ENCODE data around the gene MAP2K6. TPM values are rescaled to one million over a fixed set of nuclear protein-coding genes. Genes with fewer than 3 reads are reported as not detected.

Gene MAP2K6
- total RNA-seq, 1 donor from 2014 or later: 30.5 TPM

DNA sequence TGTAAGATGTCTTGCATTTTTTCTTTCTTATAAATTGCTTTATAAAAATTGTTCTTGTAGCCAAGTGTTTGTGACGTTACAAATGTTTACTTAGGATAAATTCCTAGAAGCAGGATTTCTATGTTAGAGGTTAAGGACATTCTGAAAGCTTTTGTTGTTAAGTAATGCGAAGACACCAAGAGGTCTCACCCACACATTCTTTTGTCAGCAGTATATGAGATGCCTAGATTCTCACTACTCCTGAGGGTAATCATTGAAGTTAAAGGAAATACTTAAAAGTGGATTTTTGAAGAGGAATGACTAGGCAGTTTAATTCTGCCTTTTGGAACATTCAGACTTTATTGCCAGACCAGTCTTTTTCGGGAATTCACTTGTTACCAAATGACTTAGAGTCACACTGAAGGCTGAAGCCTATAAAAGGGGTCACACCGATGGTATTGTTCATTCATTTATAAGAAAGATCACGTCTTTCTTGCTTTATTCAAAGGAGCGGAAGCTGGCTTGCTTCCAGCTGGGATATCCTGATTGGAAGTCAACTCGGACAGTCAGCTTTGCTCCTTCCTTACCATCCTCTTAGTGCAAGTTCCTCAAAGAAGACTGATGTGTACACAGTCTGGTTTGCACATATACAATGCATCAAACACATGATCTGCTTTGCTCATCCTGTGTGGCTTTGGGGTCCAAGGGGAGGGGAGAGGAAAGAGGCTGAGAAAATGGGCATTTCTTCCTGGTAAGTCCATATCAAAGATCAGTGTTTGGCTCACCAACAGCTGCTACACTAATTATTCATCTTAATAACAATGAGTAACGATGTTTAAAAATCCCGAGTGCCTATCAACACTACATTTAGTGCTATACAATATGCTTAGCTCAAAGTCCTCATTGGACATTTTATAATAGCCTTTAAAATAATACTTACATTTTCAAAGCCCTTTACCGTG lies 160.0 kb downstream of the MAP2K6 start:
- no peak for DNase-seq (ENCODE audit: low spot score)
- Mint-ChIP-seq H3K27ac (ENCODE audit: unreplicated experiment) (peak overlapping the region; percentile 87), H3K4me1 (ENCODE audit: unreplicated experiment) (peaks cover 27% of the 10 kb centered on the region), H3K9me3 (ENCODE audit: unreplicated experiment) (no peaks in the 10 kb centered on the region), H3K4me3 (ENCODE audit: unreplicated experiment) (no peak overlapping the region), H3K36me3 (ENCODE audit: low read depth, unreplicated experiment) (no peaks in the 10 kb centered on the region), H3K27me3 (ENCODE audit: unreplicated experiment) (no peaks in the 10 kb centered on the region)
- TF ChIP-seq, protein P1, sequence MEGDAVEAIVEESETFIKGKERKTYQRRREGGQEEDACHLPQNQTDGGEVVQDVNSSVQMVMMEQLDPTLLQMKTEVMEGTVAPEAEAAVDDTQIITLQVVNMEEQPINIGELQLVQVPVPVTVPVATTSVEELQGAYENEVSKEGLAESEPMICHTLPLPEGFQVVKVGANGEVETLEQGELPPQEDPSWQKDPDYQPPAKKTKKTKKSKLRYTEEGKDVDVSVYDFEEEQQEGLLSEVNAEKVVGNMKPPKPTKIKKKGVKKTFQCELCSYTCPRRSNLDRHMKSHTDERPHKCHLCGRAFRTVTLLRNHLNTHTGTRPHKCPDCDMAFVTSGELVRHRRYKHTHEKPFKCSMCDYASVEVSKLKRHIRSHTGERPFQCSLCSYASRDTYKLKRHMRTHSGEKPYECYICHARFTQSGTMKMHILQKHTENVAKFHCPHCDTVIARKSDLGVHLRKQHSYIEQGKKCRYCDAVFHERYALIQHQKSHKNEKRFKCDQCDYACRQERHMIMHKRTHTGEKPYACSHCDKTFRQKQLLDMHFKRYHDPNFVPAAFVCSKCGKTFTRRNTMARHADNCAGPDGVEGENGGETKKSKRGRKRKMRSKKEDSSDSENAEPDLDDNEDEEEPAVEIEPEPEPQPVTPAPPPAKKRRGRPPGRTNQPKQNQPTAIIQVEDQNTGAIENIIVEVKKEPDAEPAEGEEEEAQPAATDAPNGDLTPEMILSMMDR (IDR thresholded peaks at IDR 0.05; ENCODE audit: unreplicated experiment): no peak

DNA sequence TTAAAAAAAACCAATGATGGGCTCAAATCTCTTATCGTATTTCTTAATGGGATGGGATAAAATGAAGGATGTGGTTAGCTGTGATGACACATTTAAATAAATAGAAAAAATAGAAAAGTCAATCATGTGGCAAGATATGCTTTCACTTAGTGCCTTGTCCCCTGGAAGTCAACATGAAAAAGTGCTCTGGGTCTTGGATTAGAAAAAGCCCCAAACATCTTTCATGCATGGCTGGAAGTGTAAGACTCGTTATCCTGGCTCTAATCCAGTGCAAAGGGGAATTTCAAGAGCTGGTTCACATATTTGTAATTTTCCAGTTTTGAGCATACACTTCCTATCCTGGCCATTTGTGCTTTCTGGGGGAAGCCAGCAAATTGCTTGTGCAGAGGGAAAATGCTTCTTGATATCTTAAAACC lies 160.9 kb downstream of the MAP2K6 start:
- no peak overlapping the region for H3K4me3 Mint-ChIP-seq (ENCODE audit: unreplicated experiment)
- H3K4me1 Mint-ChIP-seq (ENCODE audit: unreplicated experiment): peaks cover 35% of the 10 kb centered on the region
- no peaks in the 10 kb centered on the region for H3K27me3 Mint-ChIP-seq (ENCODE audit: unreplicated experiment)
- DNase-seq (ENCODE audit: low spot score): no peak
- H3K27ac Mint-ChIP-seq (ENCODE audit: unreplicated experiment): peak overlapping the region; percentile 87
- peaks cover 6% of the 10 kb centered on the region for H3K36me3 Mint-ChIP-seq (ENCODE audit: low read depth, unreplicated experiment)
- H3K9me3 Mint-ChIP-seq (ENCODE audit: unreplicated experiment): no peaks in the 10 kb centered on the region
- TF ChIP-seq, protein P1 (IDR thresholded peaks at IDR 0.05; ENCODE audit: unreplicated experiment): no peak

DNA sequence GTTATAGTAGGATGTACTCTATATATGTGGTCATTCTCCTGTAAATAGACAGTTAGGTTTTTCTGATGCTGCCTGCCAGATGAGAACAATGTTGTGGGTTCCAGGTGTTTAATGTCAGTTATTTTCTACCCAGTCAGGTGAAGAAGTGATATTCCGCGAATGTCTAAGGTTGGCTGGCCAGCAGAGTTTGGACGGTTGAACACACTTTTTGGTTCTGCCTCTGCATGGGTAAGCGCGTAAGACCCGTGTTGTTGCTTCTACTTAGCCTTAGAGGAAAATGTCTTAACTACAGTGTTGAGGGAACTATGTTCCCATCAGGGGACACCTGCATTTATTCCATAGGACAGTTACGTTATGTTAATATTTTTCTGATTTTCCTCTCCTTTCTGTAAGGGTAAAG lies 162.6 kb downstream of the MAP2K6 start:
- DNase-seq (ENCODE audit: low spot score): no peak
- Mint-ChIP-seq H3K27ac (ENCODE audit: unreplicated experiment) (peak overlapping the region; percentile 26), H3K36me3 (ENCODE audit: low read depth, unreplicated experiment) (peaks cover 6% of the 10 kb centered on the region), H3K4me3 (ENCODE audit: unreplicated experiment) (no peak overlapping the region), H3K9me3 (ENCODE audit: unreplicated experiment) (no peaks in the 10 kb centered on the region), H3K27me3 (ENCODE audit: unreplicated experiment) (peaks cover 2% of the 10 kb centered on the region), H3K4me1 (ENCODE audit: unreplicated experiment) (peaks cover 40% of the 10 kb centered on the region)
- TF ChIP-seq, protein P1 (IDR thresholded peaks at IDR 0.05; ENCODE audit: unreplicated experiment): no peak

DNA sequence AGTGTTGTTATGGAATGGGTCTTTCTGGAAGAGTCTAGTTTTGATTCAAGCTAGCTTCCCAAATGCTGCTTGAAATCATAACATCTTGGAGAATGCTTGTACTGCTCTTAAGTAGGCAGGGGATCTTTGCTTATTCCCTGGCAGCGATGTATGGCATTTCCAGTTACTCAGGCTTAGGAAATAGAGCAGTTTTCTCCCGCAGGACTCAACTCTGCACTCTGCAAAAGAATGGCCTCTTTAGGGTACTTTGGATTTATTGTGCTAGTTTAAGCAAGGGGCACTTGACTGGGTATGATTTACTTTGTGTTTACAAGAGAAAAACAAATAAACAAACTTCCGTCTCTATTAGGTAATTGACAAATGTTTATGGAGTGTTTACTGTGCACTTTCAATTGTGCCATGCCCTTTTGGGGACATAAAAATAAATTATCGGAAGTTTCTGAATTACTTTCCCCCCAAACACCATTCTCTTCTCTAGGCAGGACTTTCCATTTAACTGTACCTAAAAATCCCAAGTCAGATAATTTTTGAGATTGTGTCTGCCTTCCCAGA lies 164.0 kb downstream of the MAP2K6 start:
- Mint-ChIP-seq H3K9me3 (ENCODE audit: unreplicated experiment) (no peaks in the 10 kb centered on the region), H3K4me1 (ENCODE audit: unreplicated experiment) (peaks cover 47% of the 10 kb centered on the region), H3K4me3 (ENCODE audit: unreplicated experiment) (no peak overlapping the region), H3K27me3 (ENCODE audit: unreplicated experiment) (peaks cover 2% of the 10 kb centered on the region), H3K27ac (ENCODE audit: unreplicated experiment) (no peak overlapping the region), H3K36me3 (ENCODE audit: low read depth, unreplicated experiment) (peaks cover 6% of the 10 kb centered on the region)
- DNase-seq (ENCODE audit: low spot score): no peak
- TF ChIP-seq, protein P1 (IDR thresholded peaks at IDR 0.05; ENCODE audit: unreplicated experiment): no peak

Measured in endothelial cell (in vitro differentiated cells).